ENCODE measurements around the gene KLHL10.

KLHL10 gene

DNA sequence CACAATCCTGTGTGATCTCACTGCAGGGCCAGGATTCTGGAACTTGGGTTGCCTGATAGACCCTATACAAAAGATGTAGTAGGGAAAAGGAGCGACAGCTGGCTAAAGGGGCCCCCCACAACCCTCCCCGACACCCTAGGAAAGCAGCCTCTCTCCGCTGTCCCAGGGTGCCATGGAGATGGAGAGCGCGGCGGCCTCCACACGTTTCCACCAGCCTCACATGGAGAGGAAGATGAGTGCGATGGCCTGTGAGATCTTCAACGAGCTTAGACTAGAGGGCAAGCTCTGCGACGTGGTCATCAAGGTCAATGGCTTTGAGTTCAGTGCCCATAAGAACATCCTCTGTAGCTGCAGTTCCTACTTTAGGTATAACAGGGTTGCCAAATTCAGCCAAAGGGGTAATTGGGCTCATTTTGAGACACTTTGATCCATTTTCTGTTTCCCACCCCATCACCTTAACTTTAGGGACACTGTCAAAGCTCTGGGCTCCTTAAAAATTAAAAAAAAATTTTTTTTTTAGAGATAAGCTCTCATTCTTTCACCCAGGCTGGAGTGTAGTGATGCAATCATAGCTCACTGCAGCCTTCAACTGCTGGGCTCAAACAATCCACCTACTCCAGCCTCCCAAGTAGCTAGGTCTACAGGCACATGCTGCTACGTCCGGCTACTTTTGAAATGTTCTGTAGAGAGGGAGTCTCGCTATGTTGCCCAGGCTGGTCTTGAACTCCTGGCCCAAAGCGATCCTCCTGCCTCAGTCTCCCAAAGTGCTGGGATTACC lies at the start of gene KLHL10:
TSS of gene KLHL10 (plus strand) at position 65 of the 778 bp plus-strand sequence. CDS start at position 173, 108 bp downstream.
- no peak for DNase-seq (ENCODE audit: low read depth)

GRCh38 chr17:41792845-41793783 lies 44.5 kb upstream of the KLHL10 start:
- no peak for DNase-seq (ENCODE audit: low read depth)

DNA sequence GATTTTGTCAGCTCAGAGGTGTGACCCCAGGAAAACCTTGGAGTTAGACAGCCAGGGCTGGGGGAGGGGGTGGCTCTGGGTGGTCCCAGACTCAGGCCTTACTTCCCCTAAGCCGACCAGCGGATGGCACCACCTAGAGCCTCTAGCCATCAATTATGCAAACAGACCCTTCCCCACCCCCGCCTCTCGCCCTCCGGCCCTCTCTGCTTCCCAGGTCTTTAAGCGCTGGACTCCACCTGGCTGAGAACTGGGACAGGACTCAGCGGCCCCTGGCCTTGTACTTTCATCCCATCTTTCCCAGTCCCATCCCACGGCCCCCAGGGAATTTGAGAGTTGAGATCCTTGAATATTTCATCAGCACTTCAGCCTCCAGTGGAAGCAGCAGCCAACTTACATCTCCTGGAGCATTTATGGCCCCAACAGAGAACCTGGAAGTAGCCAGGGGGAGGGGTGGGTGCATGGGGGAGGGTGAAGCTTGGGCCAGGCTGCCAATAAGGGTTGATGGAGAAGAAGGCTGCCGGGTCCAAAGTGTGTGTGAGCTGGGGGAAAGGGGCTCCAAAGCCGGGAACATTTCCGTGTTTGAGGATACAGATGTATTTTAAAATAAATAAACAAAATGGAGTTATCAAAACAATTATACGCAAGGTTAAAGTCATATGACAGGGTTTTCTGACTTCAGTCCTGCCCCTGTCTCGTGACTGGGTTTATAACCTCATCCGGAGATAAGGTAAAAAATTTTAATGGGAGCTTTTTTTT lies 43.7 kb upstream of the KLHL10 start:
- DNase-seq (ENCODE audit: low read depth) = no peak

DNA sequence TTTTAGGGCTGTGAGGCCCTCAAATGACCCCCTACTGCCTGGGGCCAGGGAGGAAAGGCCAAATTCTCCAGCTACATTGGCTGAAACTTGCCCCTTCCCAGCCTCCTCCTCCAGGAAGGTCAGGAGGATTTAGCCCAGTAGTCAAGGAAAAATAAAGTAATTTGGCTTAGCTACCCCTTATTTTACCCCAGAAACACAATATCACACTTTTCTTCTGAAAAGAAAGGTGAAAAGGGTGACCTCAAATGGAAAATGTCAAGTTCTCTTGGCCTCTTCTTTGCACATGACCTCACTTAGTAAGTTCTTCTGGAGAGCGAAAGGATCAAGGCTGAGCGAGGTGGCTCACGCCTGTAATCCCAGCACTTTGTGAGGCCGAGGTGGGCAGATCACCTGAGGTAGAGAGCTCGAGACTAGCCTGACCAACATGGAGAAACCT lies 43.1 kb upstream of the KLHL10 start:
- DNase-seq (ENCODE audit: low read depth) = no peak

GRCh38 chr17:41796121-41796895 lies 41.3 kb upstream of the KLHL10 start:
- no peak for DNase-seq (ENCODE audit: low read depth)

DNA sequence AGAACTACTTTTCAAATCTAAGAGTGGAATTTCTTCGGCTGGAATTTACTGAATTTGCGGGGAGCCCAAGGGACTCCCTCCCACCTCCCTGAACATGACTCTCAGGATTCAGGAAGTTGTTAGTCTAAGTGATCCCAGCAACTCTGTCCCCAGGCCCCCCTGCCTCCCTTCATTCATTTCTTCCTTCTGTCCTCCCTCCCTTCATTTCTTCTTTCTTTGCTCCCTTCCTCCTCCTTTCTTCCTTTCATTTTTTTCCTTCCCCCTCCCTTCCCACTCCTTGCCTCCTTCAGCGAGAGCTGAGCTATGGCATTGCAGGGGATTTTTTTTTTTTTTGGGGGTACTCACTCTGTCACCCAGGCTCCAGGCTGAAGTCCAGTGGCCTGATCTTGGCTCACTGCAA lies 40.2 kb upstream of the KLHL10 start:
- no peak for DNase-seq (ENCODE audit: low read depth)

GRCh38 chr17:41799366-41799765 lies 38.3 kb upstream of the KLHL10 start:
- no peak for DNase-seq (ENCODE audit: low read depth)

DNA sequence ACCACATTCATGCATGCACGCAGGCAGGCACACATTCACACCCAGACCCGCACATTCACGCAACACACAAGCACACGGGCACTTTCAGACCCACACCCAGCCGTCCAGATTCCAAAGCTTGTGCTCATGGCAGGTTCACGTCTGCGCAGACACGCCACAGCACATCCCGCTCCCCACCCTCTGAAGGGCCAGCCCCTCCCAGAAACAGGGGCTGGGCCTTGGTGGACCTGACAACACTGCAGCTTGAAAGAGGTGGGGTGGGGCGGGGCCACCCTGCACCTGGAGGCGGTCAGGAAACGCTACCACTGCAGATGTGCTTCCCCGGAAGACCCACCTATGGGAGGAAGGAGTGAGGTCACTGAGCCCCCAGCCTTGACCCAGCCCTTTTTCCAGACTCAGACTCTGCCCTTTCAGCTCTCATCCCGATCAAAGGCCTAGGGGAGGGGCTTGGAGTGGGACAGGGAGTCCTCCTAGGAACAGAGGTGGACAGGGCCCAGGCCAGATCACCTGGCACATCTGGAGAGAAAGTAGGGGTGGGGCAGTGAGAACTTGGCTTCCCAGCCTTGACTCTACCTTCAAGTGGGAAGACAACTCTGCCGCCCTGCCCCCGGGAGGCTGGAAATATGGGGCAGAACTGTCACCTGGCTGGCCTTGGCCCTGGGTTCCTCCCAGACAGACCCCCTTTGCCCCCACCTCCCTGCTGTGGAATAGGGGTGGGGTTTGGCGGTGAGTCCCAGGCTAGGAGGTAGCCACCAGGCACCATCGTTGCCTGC lies 36.8 kb upstream of the KLHL10 start:
- no peak for DNase-seq (ENCODE audit: low read depth)

GRCh38 chr17:41801374-41802271 lies 36.0 kb upstream of the KLHL10 start:
- DNase-seq (ENCODE audit: low read depth) = peak; percentile 21

DNA sequence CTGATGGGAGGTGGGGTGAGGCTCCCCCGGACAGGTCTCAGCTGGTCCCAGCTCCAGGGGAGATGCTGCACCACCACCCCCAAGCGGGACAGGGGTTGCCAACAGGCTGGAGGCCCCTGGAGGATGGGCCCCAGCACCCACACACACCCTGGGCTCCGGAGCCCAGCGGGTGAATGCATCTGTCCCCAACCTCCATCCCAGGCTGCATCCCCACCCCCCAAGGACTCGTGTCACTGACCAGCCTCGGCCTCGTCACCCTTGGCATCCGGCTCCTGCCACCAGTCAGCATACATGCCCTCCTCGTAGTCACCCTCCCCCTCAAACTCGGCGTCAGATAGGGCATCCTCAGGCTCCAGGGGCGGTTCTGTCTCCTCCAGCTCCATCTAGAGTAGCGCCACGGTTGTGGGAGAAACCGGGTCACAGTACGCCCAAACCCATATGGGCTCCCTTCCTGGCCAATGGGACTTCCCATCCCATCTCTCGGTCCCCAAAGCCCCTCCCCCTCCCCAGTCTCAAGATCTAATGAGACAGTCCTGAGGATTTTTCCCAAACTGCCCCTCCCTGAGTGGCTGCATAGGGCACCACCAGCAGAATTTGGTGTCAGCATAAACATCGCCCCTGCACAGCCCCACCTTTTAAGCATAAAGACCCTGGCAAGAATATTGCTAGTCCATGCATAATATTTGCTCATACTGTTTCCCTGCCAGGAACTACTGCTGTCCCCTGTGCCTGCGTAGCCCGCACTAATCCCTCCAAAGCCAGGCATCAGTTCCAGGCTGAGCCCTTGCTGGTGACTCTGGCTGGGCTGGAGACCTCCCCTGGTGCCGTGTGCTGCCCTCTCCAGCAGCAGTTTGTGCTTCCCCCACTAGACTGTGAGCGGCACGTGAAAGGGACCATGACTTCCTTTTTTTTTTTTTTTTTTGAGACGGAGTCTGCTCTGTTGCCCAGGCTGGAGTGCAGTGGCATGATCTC lies 34.3 kb upstream of the KLHL10 start:
- no peak for DNase-seq (ENCODE audit: low read depth)

DNA sequence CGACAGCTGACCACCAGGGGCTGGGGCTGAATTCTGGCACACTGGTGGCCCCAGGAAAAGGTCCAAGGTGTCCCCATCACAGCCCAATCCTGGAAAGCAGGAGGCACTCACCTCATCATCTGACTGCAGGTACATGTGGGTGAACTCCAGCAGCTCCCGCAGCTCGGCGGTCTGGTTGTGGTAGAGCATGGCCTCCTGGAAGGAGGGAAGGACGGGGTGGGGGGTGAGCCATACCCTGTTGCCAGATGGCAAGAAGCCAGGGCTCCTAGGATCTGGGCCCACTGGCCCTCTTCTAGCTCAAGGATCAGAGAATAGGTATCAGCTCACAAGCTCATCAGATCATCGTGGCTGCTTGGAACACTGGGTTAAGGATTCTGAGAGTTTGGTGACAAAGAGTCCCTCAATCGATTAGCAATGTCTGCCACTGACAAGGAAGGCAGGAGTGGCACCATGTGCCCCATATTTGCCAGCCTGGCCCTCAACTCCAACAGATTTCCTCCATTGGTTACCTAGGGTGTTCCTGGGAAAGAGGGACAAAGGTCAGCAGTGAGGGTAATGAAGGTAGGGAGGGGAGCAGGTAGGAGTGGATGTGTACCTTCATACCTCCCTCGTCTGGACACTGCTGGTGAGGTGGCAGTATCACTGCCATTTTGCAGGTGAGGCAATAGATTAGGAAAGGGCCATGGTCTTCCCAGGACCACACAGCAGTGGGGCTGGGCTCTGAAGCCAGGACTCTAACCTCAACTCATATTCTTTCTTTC lies 30.8 kb upstream of the KLHL10 start:
- no peak for DNase-seq (ENCODE audit: low read depth)

- DNase-seq (ENCODE audit: low read depth) = no peak
These were observed 26.7 kb upstream of the KLHL10 start for GRCh38 chr17:41810659-41811548.

DNA sequence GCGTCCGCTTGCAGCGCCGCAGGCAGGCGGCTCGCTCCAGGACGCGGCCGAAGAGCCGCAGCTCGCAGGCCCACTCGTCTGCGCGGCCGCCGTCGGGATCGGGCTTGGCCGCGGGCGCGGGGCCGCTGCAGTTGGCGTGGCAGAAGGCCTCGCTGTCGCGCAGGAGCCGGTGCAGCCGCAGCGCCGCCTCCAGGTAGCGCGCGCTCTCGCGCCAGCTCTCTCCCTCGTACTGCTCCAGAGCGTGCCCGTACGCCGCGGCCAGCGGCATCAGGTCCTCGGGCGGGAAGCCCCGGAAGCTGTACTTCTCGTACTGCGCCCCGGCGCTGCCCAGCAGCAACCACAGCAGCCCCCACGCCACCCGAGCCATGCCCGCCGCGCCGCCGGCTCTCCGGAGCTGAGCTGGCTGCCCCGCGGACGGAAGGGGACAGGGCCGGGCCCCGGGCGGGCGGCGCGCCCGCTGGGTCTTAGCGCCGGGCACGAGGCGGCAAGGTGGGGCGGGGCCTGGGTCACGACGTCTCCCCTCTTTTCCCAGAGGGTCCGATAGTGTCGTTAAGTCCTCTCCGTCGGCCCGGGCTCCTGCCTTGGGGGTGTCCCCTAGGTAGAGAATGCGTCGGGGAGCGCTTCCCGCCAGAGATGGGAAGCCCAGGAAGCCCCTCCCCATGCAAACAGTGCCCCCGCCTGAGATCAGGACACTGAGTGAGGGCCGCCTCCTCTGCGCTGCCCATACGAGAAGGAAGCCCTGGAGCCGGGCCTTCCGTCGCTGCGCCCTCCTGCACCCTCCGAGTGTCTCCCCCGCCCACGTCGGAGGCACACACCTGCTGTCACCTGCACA lies 25.9 kb upstream of the KLHL10 start, which contains the start of gene P3H4:
TSS of gene P3H4 (minus strand) at position 401 of the 832 bp plus-strand sequence. CDS start at position 367, 34 bp downstream.
- peak; percentile 48 for DNase-seq (ENCODE audit: low read depth)

- no peak for DNase-seq (ENCODE audit: low read depth)
These were observed 25.1 kb upstream of the KLHL10 start, which contains the start of gene FKBP10 for GRCh38 chr17:41812381-41813151. Gene FKBP10, plus strand, starts transcription at chr17:41813004. Its CDS starts 31 bp downstream, at chr17:41813035.

All from T-helper 22 cell (primary cell).